Peyer's patch (tissue), 4 donors: ENCODE data around the gene FGA. TPM values are rescaled to one million over a fixed set of nuclear protein-coding genes. Genes with fewer than 3 reads are reported as not detected.

Experiments
- DNase-seq, 3 donors: peaks; one replicate each; pipeline ENCODE4 v3.0.0-alpha.2; 2017 to 2019
- H3K27ac ChIP-seq, 4 donors: fragments of 200-600 bp; sonication (generic); one replicate each; pipeline ENCODE4 v1.5.1; 2016 to 2019
- H3K27me3 ChIP-seq, 2 donors: fragments of 200-600 bp; sonication (generic); one replicate each; pipeline ENCODE4 v1.5.1; 2019
- H3K36me3 ChIP-seq, 3 donors: fragments of 200-600 bp; sonication (generic); one replicate each; pipeline ENCODE4 v1.5.1; 2016 to 2019
- H3K4me1 ChIP-seq, 4 donors: fragments of 200-600 bp; sonication (generic); one replicate each; pipeline ENCODE4 v1.5.1; 2016 to 2019
- H3K4me3 ChIP-seq, 4 donors: fragments of 200-600 bp; sonication (generic); 1 replicate in 3 of 4; 2 replicates in 1 of 4; pipeline ENCODE4 v1.5.1; 2016 to 2019; ENCODE audit warnings: mild to moderate bottlenecking in 1 of 4
- H3K9me3 ChIP-seq, 4 donors: fragments of 200-600 bp; sonication (generic); one replicate each; pipeline ENCODE4 v1.5.1; 2016 to 2019; ENCODE audit warnings: mild to moderate bottlenecking in 1 of 4
- CTCF ChIP-seq, 6 experiments: fragments of 450-650 bp in 4 of 6; fragments of 200-600 bp in 2 of 6; sonication (generic) in 1 of 6; IDR thresholded peaks; one replicate each; pipeline ENCODE4 v1.5.1; 2017 to 2019; ENCODE audit warnings: antibody characterized with exemption in 6 of 6, mild to moderate bottlenecking in 3 of 6, moderate library complexity in 1 of 6
- POLR2A ChIP-seq, 2 donors: fragments of 450-650 bp; IDR thresholded peaks; one replicate each; pipeline ENCODE4 v1.5.1; 2017; ENCODE audit warnings: antibody characterized with exemption in 2 of 2, mild to moderate bottlenecking in 2 of 2, moderate library complexity in 2 of 2
- total RNA-seq, 4 donors: library from RNA; depleted of rRNA; stranded (reverse); fragments of >200 nt; gene quantifications; one replicate each; pipeline ENCODE4 v1.1.0, GENCODE V29; 2016

The FGA gene
- total RNA-seq, 4 donors from 2014 or later, result not detected

- Histone ChIP-seq H3K27ac (no peak overlapping the region), H3K4me3 (no peak overlapping the region), H3K9me3 (no peaks in the 10 kb centered on the region), H3K27me3 (no peaks in the 10 kb centered on the region), H3K4me1 (peaks cover 0 to 17% (median 0%) of the 10 kb centered on the region in 4 donors), H3K36me3 (no peaks in the 10 kb centered on the region)
- DNase-seq, result peak; percentile 44 to 86 (median 62)
- TF ChIP-seq CTCF (IDR thresholded peaks at IDR 0.05), result peak in 5 of 6 experiments; percentile 13 to 80 (median 71)
- TF ChIP-seq POLR2A (IDR thresholded peaks at IDR 0.05), result no peak
Observed at GRCh38 chr4:154618708-154619315, 28.3 kb upstream of the FGA start.

GRCh38 chr4:154617820-154618317 is 27.3 kb upstream of the FGA start:
- TF ChIP-seq POLR2A (IDR thresholded peaks at IDR 0.05) (no peak), CTCF (IDR thresholded peaks at IDR 0.05) (no peak)
- Histone ChIP-seq H3K36me3 (no peaks in the 10 kb centered on the region), H3K9me3 (no peaks in the 10 kb centered on the region), H3K27me3 (no peaks in the 10 kb centered on the region), H3K4me1 (peaks cover 0 to 17% (median 0%) of the 10 kb centered on the region in 4 donors), H3K27ac (no peak overlapping the region), H3K4me3 (no peak overlapping the region)
- DNase-seq, result no peak

- H3K4me1 ChIP-seq, result peaks cover 0 to 17% (median 0%) of the 10 kb centered on the region in 4 donors
- no peak overlapping the region for H3K27ac ChIP-seq
- H3K36me3 ChIP-seq, result no peaks in the 10 kb centered on the region
- DNase-seq, result no peak
- no peaks in the 10 kb centered on the region for H3K9me3 ChIP-seq
- H3K4me3 ChIP-seq, result no peak overlapping the region
- TF ChIP-seq CTCF (IDR thresholded peaks at IDR 0.05) (no peak), POLR2A (IDR thresholded peaks at IDR 0.05) (no peak)
- H3K27me3 ChIP-seq, result no peaks in the 10 kb centered on the region
Observed at GRCh38 chr4:154616731-154617130, 26.2 kb upstream of the FGA start.

- Histone ChIP-seq H3K27ac (no peak overlapping the region), H3K36me3 (no peaks in the 10 kb centered on the region), H3K4me1 (peaks cover 0 to 17% (median 0%) of the 10 kb centered on the region in 4 donors), H3K4me3 (no peak overlapping the region), H3K27me3 (no peaks in the 10 kb centered on the region), H3K9me3 (no peaks in the 10 kb centered on the region)
- no peak for DNase-seq
- no peak for TF ChIP-seq CTCF (IDR thresholded peaks at IDR 0.05)
- no peak for TF ChIP-seq POLR2A (IDR thresholded peaks at IDR 0.05)
Observed at GRCh38 chr4:154616287-154616686, 25.7 kb upstream of the FGA start.

- Histone ChIP-seq H3K4me1 (peaks cover 0 to 17% (median 0%) of the 10 kb centered on the region in 4 donors), H3K27ac (no peak overlapping the region), H3K4me3 (no peak overlapping the region), H3K9me3 (no peaks in the 10 kb centered on the region), H3K27me3 (no peaks in the 10 kb centered on the region), H3K36me3 (no peaks in the 10 kb centered on the region)
- TF ChIP-seq POLR2A (IDR thresholded peaks at IDR 0.05) (no peak), CTCF (IDR thresholded peaks at IDR 0.05) (no peak)
- no peak for DNase-seq
Observed at GRCh38 chr4:154615211-154615610, 24.7 kb upstream of the FGA start.
